Measurements from ENCODE around the gene PCYT1A. TPM values are rescaled to one million over a fixed set of nuclear protein-coding genes. Genes with fewer than 3 reads are reported as not detected.

Gene PCYT1A
- polyA plus RNA-seq, 1 donor = 54.4 TPM

GRCh38 chr3:196238612-196239560, 48.6 kb downstream of the PCYT1A start:
- no peak for DNase-seq
- peaks cover 4% of the 10 kb centered on the region for H3K9me3 ChIP-seq (ENCODE audit: control insufficient read depth, low read depth, low read length)
- no peak overlapping the region for H3K4me3 ChIP-seq (ENCODE audit: low read length)
- peaks cover 61% of the 10 kb centered on the region for H3K36me3 ChIP-seq (ENCODE audit: control insufficient read depth, insufficient read depth, low read length)
- WGBS (ENCODE audit: insufficient coverage, low lambda C conversion rate) = 47% methylated on average over 3 of the region's 14 CpGs
- no peak overlapping the region for H3K27ac ChIP-seq (ENCODE audit: low read length)
- H3K4me1 ChIP-seq (ENCODE audit: control insufficient read depth, insufficient read depth, low read length) = no peaks in the 10 kb centered on the region
- no peaks in the 10 kb centered on the region for H3K27me3 ChIP-seq (ENCODE audit: control insufficient read depth, insufficient read depth, low read length)

- no peaks in the 10 kb centered on the region for H3K9me3 ChIP-seq (ENCODE audit: control insufficient read depth, low read depth, low read length)
- H3K27me3 ChIP-seq (ENCODE audit: control insufficient read depth, insufficient read depth, low read length) = no peaks in the 10 kb centered on the region
- no peak overlapping the region for H3K4me3 ChIP-seq (ENCODE audit: low read length)
- no peak overlapping the region for H3K27ac ChIP-seq (ENCODE audit: low read length)
- no peak for DNase-seq
- H3K4me1 ChIP-seq (ENCODE audit: control insufficient read depth, insufficient read depth, low read length) = no peaks in the 10 kb centered on the region
- H3K36me3 ChIP-seq (ENCODE audit: control insufficient read depth, insufficient read depth, low read length) = peaks cover 58% of the 10 kb centered on the region
- no CpG with 5 or more reads among the region's 5 CpGs for WGBS (ENCODE audit: insufficient coverage, low lambda C conversion rate)
Measured at GRCh38 chr3:196237203-196237602, 50.3 kb downstream of the PCYT1A start.

GRCh38 chr3:196236223-196236622, 51.3 kb downstream of the PCYT1A start:
- H3K27ac ChIP-seq (ENCODE audit: low read length) = no peak overlapping the region
- no peak overlapping the region for H3K4me3 ChIP-seq (ENCODE audit: low read length)
- no peaks in the 10 kb centered on the region for H3K9me3 ChIP-seq (ENCODE audit: control insufficient read depth, low read depth, low read length)
- H3K4me1 ChIP-seq (ENCODE audit: control insufficient read depth, insufficient read depth, low read length) = no peaks in the 10 kb centered on the region
- WGBS (ENCODE audit: insufficient coverage, low lambda C conversion rate) = 93% methylated on average over 2 of the region's 8 CpGs
- DNase-seq = no peak
- peaks cover 54% of the 10 kb centered on the region for H3K36me3 ChIP-seq (ENCODE audit: control insufficient read depth, insufficient read depth, low read length)
- no peaks in the 10 kb centered on the region for H3K27me3 ChIP-seq (ENCODE audit: control insufficient read depth, insufficient read depth, low read length)

- Histone ChIP-seq H3K4me3 (ENCODE audit: low read length) (no peak overlapping the region), H3K36me3 (ENCODE audit: control insufficient read depth, insufficient read depth, low read length) (peaks cover 52% of the 10 kb centered on the region), H3K27ac (ENCODE audit: low read length) (no peak overlapping the region), H3K4me1 (ENCODE audit: control insufficient read depth, insufficient read depth, low read length) (no peaks in the 10 kb centered on the region), H3K9me3 (ENCODE audit: control insufficient read depth, low read depth, low read length) (no peaks in the 10 kb centered on the region), H3K27me3 (ENCODE audit: control insufficient read depth, insufficient read depth, low read length) (no peaks in the 10 kb centered on the region)
- no CpG with 5 or more reads among the region's 12 CpGs for WGBS (ENCODE audit: insufficient coverage, low lambda C conversion rate)
- DNase-seq = no peak
Measured at GRCh38 chr3:196235452-196236122, 51.9 kb downstream of the PCYT1A start.

GRCh38 chr3:196232882-196233251, 54.7 kb downstream of the PCYT1A start:
- H3K36me3 ChIP-seq (ENCODE audit: control insufficient read depth, insufficient read depth, low read length) = peaks cover 32% of the 10 kb centered on the region
- no peak overlapping the region for H3K4me3 ChIP-seq (ENCODE audit: low read length)
- 100% methylated on average over 1 of the region's 8 CpGs for WGBS (ENCODE audit: insufficient coverage, low lambda C conversion rate)

GRCh38 chr3:196232154-196232881, 55.2 kb downstream of the PCYT1A start:
- Histone ChIP-seq H3K9me3 (ENCODE audit: control insufficient read depth, low read depth, low read length) (no peaks in the 10 kb centered on the region), H3K27ac (ENCODE audit: low read length) (no peak overlapping the region), H3K4me1 (ENCODE audit: control insufficient read depth, insufficient read depth, low read length) (no peaks in the 10 kb centered on the region), H3K36me3 (ENCODE audit: control insufficient read depth, insufficient read depth, low read length) (peaks cover 26% of the 10 kb centered on the region), H3K4me3 (ENCODE audit: low read length) (no peak overlapping the region), H3K27me3 (ENCODE audit: control insufficient read depth, insufficient read depth, low read length) (no peaks in the 10 kb centered on the region)
- no peak for DNase-seq
- no CpG with 5 or more reads among the region's 12 CpGs for WGBS (ENCODE audit: insufficient coverage, low lambda C conversion rate)

More at GRCh38 chr3:196232882-196233251, 54.7 kb downstream of the PCYT1A start:
- no peak for DNase-seq
- Histone ChIP-seq H3K4me1 (ENCODE audit: control insufficient read depth, insufficient read depth, low read length) (no peaks in the 10 kb centered on the region), H3K9me3 (ENCODE audit: control insufficient read depth, low read depth, low read length) (no peaks in the 10 kb centered on the region), H3K27ac (ENCODE audit: low read length) (no peak overlapping the region), H3K27me3 (ENCODE audit: control insufficient read depth, insufficient read depth, low read length) (no peaks in the 10 kb centered on the region)

- DNase-seq = no peak
- Histone ChIP-seq H3K36me3 (ENCODE audit: control insufficient read depth, insufficient read depth, low read length) (peaks cover 6% of the 10 kb centered on the region), H3K4me3 (ENCODE audit: low read length) (no peak overlapping the region), H3K4me1 (ENCODE audit: control insufficient read depth, insufficient read depth, low read length) (no peaks in the 10 kb centered on the region), H3K9me3 (ENCODE audit: control insufficient read depth, low read depth, low read length) (no peaks in the 10 kb centered on the region), H3K27me3 (ENCODE audit: control insufficient read depth, insufficient read depth, low read length) (no peaks in the 10 kb centered on the region), H3K27ac (ENCODE audit: low read length) (no peak overlapping the region)
- no CpG with 5 or more reads among the region's 24 CpGs for WGBS (ENCODE audit: insufficient coverage, low lambda C conversion rate)
Measured at GRCh38 chr3:196227629-196228493, 59.7 kb downstream of the PCYT1A start.

- WGBS (ENCODE audit: insufficient coverage, low lambda C conversion rate) = 67% methylated on average over 2 of the region's 14 CpGs
- Histone ChIP-seq H3K4me3 (ENCODE audit: low read length) (no peak overlapping the region), H3K27ac (ENCODE audit: low read length) (no peak overlapping the region), H3K36me3 (ENCODE audit: control insufficient read depth, insufficient read depth, low read length) (peaks cover 6% of the 10 kb centered on the region), H3K4me1 (ENCODE audit: control insufficient read depth, insufficient read depth, low read length) (no peaks in the 10 kb centered on the region), H3K27me3 (ENCODE audit: control insufficient read depth, insufficient read depth, low read length) (no peaks in the 10 kb centered on the region), H3K9me3 (ENCODE audit: control insufficient read depth, low read depth, low read length) (no peaks in the 10 kb centered on the region)
- no peak for DNase-seq
Measured at GRCh38 chr3:196227121-196227561, 60.4 kb downstream of the PCYT1A start.

- Histone ChIP-seq H3K27me3 (ENCODE audit: control insufficient read depth, insufficient read depth, low read length) (no peaks in the 10 kb centered on the region), H3K27ac (ENCODE audit: low read length) (no peak overlapping the region), H3K4me1 (ENCODE audit: control insufficient read depth, insufficient read depth, low read length) (no peaks in the 10 kb centered on the region), H3K36me3 (ENCODE audit: control insufficient read depth, insufficient read depth, low read length) (no peaks in the 10 kb centered on the region), H3K4me3 (ENCODE audit: low read length) (no peak overlapping the region), H3K9me3 (ENCODE audit: control insufficient read depth, low read depth, low read length) (no peaks in the 10 kb centered on the region)
- no peak for DNase-seq
- WGBS (ENCODE audit: insufficient coverage, low lambda C conversion rate) = no CpG with 5 or more reads among the region's 15 CpGs
Measured at GRCh38 chr3:196225763-196226364, 61.7 kb downstream of the PCYT1A start.

Measured in large intestine (tissue), 3 donors.